ENCODE measurements around the gene ZNF532.

Gene ZNF532

GRCh38 chr18:58903533-58903932 lies 38.9 kb downstream of the ZNF532 start:
- TF ChIP-seq CTCF (IDR thresholded peaks at IDR 0.05; ENCODE audit: insufficient read depth, low read length) (no peak), GABPA (IDR thresholded peaks at IDR 0.05; ENCODE audit: low read depth) (no peak), REST (IDR thresholded peaks at IDR 0.05; ENCODE audit: insufficient replicate concordance, low read depth) (no peak), POLR2AphosphoS5 (IDR thresholded peaks at IDR 0.05; ENCODE audit: low read depth) (no peak), SPI1 (IDR thresholded peaks at IDR 0.05; ENCODE audit: borderline replicate concordance, low read depth) (no peak)
- H3K27me3 ChIP-seq (ENCODE audit: insufficient read depth, poor library complexity, severe bottlenecking), result peaks cover 13% of the 10 kb centered on the region
- no peak for DNase-seq (ENCODE audit: low read depth in 1 of 2, low spot score in 1 of 2)
- H3K27ac ChIP-seq (replicated peaks), result no peak overlapping the region
- H3K4me3 ChIP-seq (replicated peaks; ENCODE audit: insufficient read depth, low read length), result no peak overlapping the region

- TF ChIP-seq REST (IDR thresholded peaks at IDR 0.05; ENCODE audit: insufficient replicate concordance, low read depth) (no peak), POLR2AphosphoS5 (IDR thresholded peaks at IDR 0.05; ENCODE audit: low read depth) (no peak), CTCF (IDR thresholded peaks at IDR 0.05; ENCODE audit: insufficient read depth, low read length) (no peak), GABPA (IDR thresholded peaks at IDR 0.05; ENCODE audit: low read depth) (no peak), SPI1 (IDR thresholded peaks at IDR 0.05; ENCODE audit: borderline replicate concordance, low read depth) (no peak)
- no peak overlapping the region for H3K4me3 ChIP-seq (replicated peaks; ENCODE audit: insufficient read depth, low read length)
- H3K27ac ChIP-seq (replicated peaks), result no peak overlapping the region
- H3K27me3 ChIP-seq (ENCODE audit: insufficient read depth, poor library complexity, severe bottlenecking), result peaks cover 14% of the 10 kb centered on the region
- no peak for DNase-seq (ENCODE audit: low read depth in 1 of 2, low spot score in 1 of 2)
Measured at GRCh38 chr18:58905777-58906428, 41.2 kb downstream of the ZNF532 start.

GRCh38 chr18:58908006-58908405 lies 43.3 kb downstream of the ZNF532 start:
- no peak for TF ChIP-seq GABPA (IDR thresholded peaks at IDR 0.05; ENCODE audit: low read depth)
- no peak for TF ChIP-seq POLR2AphosphoS5 (IDR thresholded peaks at IDR 0.05; ENCODE audit: low read depth)
- TF ChIP-seq CTCF (IDR thresholded peaks at IDR 0.05; ENCODE audit: insufficient read depth, low read length), result no peak
- TF ChIP-seq REST (IDR thresholded peaks at IDR 0.05; ENCODE audit: insufficient replicate concordance, low read depth), result no peak
- no peak for TF ChIP-seq SPI1 (IDR thresholded peaks at IDR 0.05; ENCODE audit: borderline replicate concordance, low read depth)
- Histone ChIP-seq H3K27ac (replicated peaks) (no peak overlapping the region), H3K27me3 (ENCODE audit: insufficient read depth, poor library complexity, severe bottlenecking) (peaks cover 24% of the 10 kb centered on the region), H3K4me3 (replicated peaks; ENCODE audit: insufficient read depth, low read length) (no peak overlapping the region)
- DNase-seq (ENCODE audit: low read depth in 1 of 2, low spot score in 1 of 2), result no peak

All from HL-60 (cell line).